PFSK-1 (cell line): ENCODE measurements around the gene OGDHL.

ENCODE experiments used
- FOXP2 ChIP-seq: optimal IDR thresholded peaks from 2 replicates; pipeline ENCODE3; 2011; ENCODE audit warnings: borderline replicate concordance, control low read depth, inconsistent platforms; ENCODE audit not compliant: insufficient read depth; ENCODE audit errors: extremely low read length, extremely low read depth
- POLR2AphosphoS5 ChIP-seq: IDR thresholded peaks from 2 replicates; pipeline ENCODE4 v1.6.1; 2012; ENCODE audit warnings: low read depth, mild to moderate bottlenecking, control low read depth, low read length, moderate library complexity
- REST ChIP-seq, 2 experiments: IDR thresholded peaks; 2 replicates each; pipeline versions ENCODE4 v1.6.1 to v1.8.0; 2011 to 2012; ENCODE audit warnings: low read depth in 2 of 2, low read length in 2 of 2, control low read depth in 1 of 2, inconsistent platforms in 1 of 2, mild to moderate bottlenecking in 1 of 2, moderate library complexity in 1 of 2; ENCODE audit not compliant: insufficient read depth in 1 of 2
- SIN3A ChIP-seq: IDR thresholded peaks from 2 replicates; pipeline ENCODE4 v1.6.1; 2012; ENCODE audit warnings: mild to moderate bottlenecking, low read length, moderate library complexity, borderline replicate concordance; ENCODE audit not compliant: insufficient read depth
- TAF1 ChIP-seq: IDR thresholded peaks from 2 replicates; pipeline ENCODE4 v1.6.1; 2012; ENCODE audit warnings: low read length, control low read depth, borderline replicate concordance; ENCODE audit not compliant: insufficient read depth

GRCh38 chr10:49698679-49699078 is 63.4 kb downstream of the OGDHL start:
- TF ChIP-seq TAF1, result no peak
- no peak for TF ChIP-seq POLR2AphosphoS5
- no peak for TF ChIP-seq REST (IDR thresholded peaks at IDR 0.05; ENCODE audit: insufficient read depth in 1 of 2, low read depth in 2 of 2, low read length in 2 of 2)
- TF ChIP-seq FOXP2, result no peak
- no peak for TF ChIP-seq SIN3A
